H9 (cell line): Measurements from ENCODE around the gene EPS15. TPM values are rescaled to one million over a fixed set of nuclear protein-coding genes. Genes with fewer than 3 reads are reported as not detected.

ENCODE experiments used
- DNase-seq: peaks from one replicate; pipeline ENCODE4 v3.0.0-alpha.2; 2017
- H2AFZ ChIP-seq: one replicate; pipeline ENCODE4 v1.6.1; 2013; ENCODE audit warnings: mild to moderate bottlenecking, low read length, control low read depth, moderate library complexity
- H2AK5ac ChIP-seq: 2 replicates; pipeline ENCODE4 v1.6.1; 2013; ENCODE audit warnings: low read length, control low read depth, mixed read lengths; ENCODE audit not compliant: insufficient read length
- H2BK120ac ChIP-seq: one replicate; pipeline ENCODE4 v1.6.1; 2013; ENCODE audit warnings: low read depth, mild to moderate bottlenecking, low read length, control low read depth, inconsistent platforms; ENCODE audit not compliant: poor library complexity, severe bottlenecking
- H2BK12ac ChIP-seq: 2 replicates; pipeline ENCODE4 v1.6.1; 2013; ENCODE audit warnings: low read length, control low read depth, mixed read lengths, low read depth; ENCODE audit not compliant: insufficient read length
- H2BK15ac ChIP-seq: 2 replicates; pipeline ENCODE4 v1.6.1; 2013; ENCODE audit warnings: low read depth, low read length, control low read depth
- H2BK20ac ChIP-seq: one replicate; pipeline ENCODE4 v1.6.1; 2013; ENCODE audit warnings: low read depth, mild to moderate bottlenecking, low read length, control low read depth, inconsistent platforms; ENCODE audit not compliant: poor library complexity, severe bottlenecking
- H2BK5ac ChIP-seq: 2 replicates; pipeline ENCODE4 v1.6.1; 2013; ENCODE audit warnings: low read length, control low read depth, mixed read lengths; ENCODE audit not compliant: insufficient read length
- H3K14ac ChIP-seq: 2 replicates; pipeline ENCODE4 v1.6.1; 2013; ENCODE audit warnings: low read length, control low read depth; ENCODE audit not compliant: insufficient read depth
- H3K18ac ChIP-seq: 2 replicates; pipeline ENCODE4 v1.6.1; 2013; ENCODE audit warnings: low read depth, mild to moderate bottlenecking, mixed read lengths, low read length, control low read depth; ENCODE audit not compliant: insufficient read length
- H3K23ac ChIP-seq: 2 replicates; pipeline ENCODE4 v1.6.1; 2013; ENCODE audit warnings: low read length, control low read depth, mixed read lengths, low read depth; ENCODE audit not compliant: insufficient read length
- H3K23me2 ChIP-seq: 2 replicates; pipeline ENCODE4 v1.6.1; 2013; ENCODE audit warnings: low read depth, mild to moderate bottlenecking, mixed read lengths, low read length, control low read depth; ENCODE audit not compliant: insufficient read length, poor library complexity, severe bottlenecking
- H3K27ac ChIP-seq: 2 replicates; pipeline ENCODE4 v1.5.1; 2013; ENCODE audit warnings: low read length, control low read depth, mixed read lengths, low read depth; ENCODE audit not compliant: insufficient read length
- H3K27me3 ChIP-seq: 2 replicates; pipeline ENCODE4 v1.6.1; 2013; ENCODE audit warnings: low read length, control low read depth, inconsistent platforms; ENCODE audit not compliant: insufficient read depth
- H3K4ac ChIP-seq: 2 replicates; pipeline ENCODE4 v1.6.1; 2013; ENCODE audit warnings: low read depth, mild to moderate bottlenecking, control low read depth, inconsistent platforms, low read length, moderate library complexity
- H3K4me1 ChIP-seq: 2 replicates; pipeline ENCODE4 v1.6.1; 2013; ENCODE audit warnings: low read length, control low read depth, inconsistent platforms; ENCODE audit not compliant: insufficient read depth
- H3K4me2 ChIP-seq: 2 replicates; pipeline ENCODE4 v1.6.1; 2013; ENCODE audit warnings: low read length, control low read depth, mixed read lengths; ENCODE audit not compliant: insufficient read length, insufficient read depth
- H3K56ac ChIP-seq: 2 replicates; pipeline ENCODE4 v1.6.1; 2013; ENCODE audit warnings: low read depth, mild to moderate bottlenecking, mixed read lengths, low read length, control low read depth; ENCODE audit not compliant: insufficient read length
- H3K79me1 ChIP-seq: 2 replicates; pipeline ENCODE4 v1.6.1; 2013; ENCODE audit warnings: low read depth, mild to moderate bottlenecking, moderate library complexity, low read length, control low read depth, inconsistent platforms; ENCODE audit not compliant: insufficient read depth, poor library complexity, severe bottlenecking
- H3K79me2 ChIP-seq: 2 replicates; pipeline ENCODE4 v1.6.1; 2013; ENCODE audit warnings: low read length, control low read depth, inconsistent platforms; ENCODE audit not compliant: insufficient read depth
- H3K9ac ChIP-seq: 2 replicates; pipeline ENCODE4 v1.6.1; 2013; ENCODE audit warnings: low read length, control low read depth, mixed read lengths; ENCODE audit not compliant: insufficient read length; ENCODE audit errors: extremely low read depth
- H3K9me3 ChIP-seq: one replicate; pipeline ENCODE4 v1.6.1; 2013; ENCODE audit warnings: low read depth, low read length, inconsistent platforms; ENCODE audit not compliant: control insufficient read depth
- H3T11ph ChIP-seq: one replicate; pipeline ENCODE4 v1.6.1; 2013; ENCODE audit warnings: mild to moderate bottlenecking, low read length, control low read depth, inconsistent platforms
- H4K20me1 ChIP-seq: one replicate; pipeline ENCODE4 v1.6.1; 2013; ENCODE audit not compliant: control insufficient read depth, insufficient read length, insufficient read depth
- H4K5ac ChIP-seq: 2 replicates; pipeline ENCODE4 v1.6.1; 2013; ENCODE audit warnings: low read depth, mild to moderate bottlenecking, mixed read lengths, low read length, control low read depth; ENCODE audit not compliant: insufficient read length
- H4K8ac ChIP-seq: replicated peaks from 2 replicates; pipeline ENCODE4 v1.6.1; 2013; ENCODE audit warnings: low read length, control low read depth, mixed read lengths, low read depth; ENCODE audit not compliant: insufficient read length
- H4K91ac ChIP-seq: 2 replicates; pipeline ENCODE4 v1.6.1; 2013; ENCODE audit warnings: low read depth, mild to moderate bottlenecking, moderate library complexity, mixed read lengths, low read length, control low read depth; ENCODE audit not compliant: insufficient read length
- H3K27ac Mint-ChIP-seq, 3 experiments: 2 replicates in 2 of 3; 3 replicates in 1 of 3; pipeline ENCODE4 v1.8.0; 2020 to 2021; ENCODE audit warnings: mixed read lengths in 3 of 3, mild to moderate bottlenecking in 1 of 3, moderate library complexity in 1 of 3
- H3K27me3 Mint-ChIP-seq: 2 replicates; pipeline ENCODE4 v1.8.0; 2021; ENCODE audit warnings: low read depth, mild to moderate bottlenecking, moderate library complexity, mixed read lengths
- H3K36me3 Mint-ChIP-seq, 3 experiments: 2 replicates in 2 of 3; 3 replicates in 1 of 3; pipeline ENCODE4 v1.8.0; 2020 to 2021; ENCODE audit warnings: low read depth in 3 of 3, mixed read lengths in 3 of 3; ENCODE audit not compliant: insufficient read depth in 1 of 3
- H3K4me1 Mint-ChIP-seq, 2 experiments: 2 replicates each; pipeline ENCODE4 v1.8.0; 2020; ENCODE audit warnings: mixed read lengths in 2 of 2
- H3K4me3 Mint-ChIP-seq, 2 experiments: 2 replicates in 1 of 2; 3 replicates in 1 of 2; pipeline ENCODE4 v1.8.0; 2020 to 2021; ENCODE audit warnings: mild to moderate bottlenecking in 2 of 2, mixed read lengths in 2 of 2, moderate library complexity in 1 of 2
- H3K9me3 Mint-ChIP-seq, 2 experiments: 2 replicates in 1 of 2; 3 replicates in 1 of 2; pipeline ENCODE4 v1.8.0; 2020; ENCODE audit warnings: mild to moderate bottlenecking in 2 of 2, mixed read lengths in 2 of 2, moderate library complexity in 1 of 2
- CTCF ChIP-seq: fragments of 200-600 bp; sonication (generic); conservative IDR thresholded peaks from 3 replicates; pipeline ENCODE4 v1.8.0; 2021; ENCODE audit warnings: antibody characterized with exemption, mild to moderate bottlenecking
- WGBS: extraction: QIAGEN DNeasy Blood & Tissue Kit; methylation state at CpG from one replicate; pipeline ENCODE4 v1.1.7; 2013; ENCODE audit warnings: missing lambda C conversion rate, low lambda C conversion rate, mixed read lengths; ENCODE audit not compliant: insufficient read length; ENCODE audit errors: extremely low coverage; 5-methylcytosine and 5-hydroxymethylcytosine counted together
- total RNA-seq: library from RNA; stranded (reverse); gene quantifications from 2 replicates; pipeline ENCODE4 v1.2.1, GENCODE V29; 2021

EPS15 gene
- total RNA-seq, 1 experiment from 2014 or later, result 44.1 TPM

- H3K18ac ChIP-seq, result no peak overlapping the region
- no CpG with 5 or more reads among the region's 3 CpGs for WGBS
- no peaks in the 10 kb centered on the region for H3K79me2 ChIP-seq
- no peak overlapping the region for H3K9ac ChIP-seq
- H4K20me1 ChIP-seq, result no peaks in the 10 kb centered on the region
- no peaks in the 10 kb centered on the region for H3K23me2 ChIP-seq
- Mint-ChIP-seq H3K9me3 (no peaks in the 10 kb centered on the region), H3K36me3 (no peaks in the 10 kb centered on the region), H3K4me3 (no peak overlapping the region), H3K27me3 (no peaks in the 10 kb centered on the region; the same call in 1 of the 2 replicates), H3K27ac (no peak overlapping the region), H3K4me1 (peaks cover 8 to 9% of the 10 kb centered on the region in 2 experiments)
- no peak overlapping the region for H4K8ac ChIP-seq
- H3K27me3 ChIP-seq, result no peaks in the 10 kb centered on the region
- no peak overlapping the region for H3K4ac ChIP-seq
- no peak overlapping the region for H2BK20ac ChIP-seq
- H2AK5ac ChIP-seq, result no peak overlapping the region
- no peak for DNase-seq
- TF ChIP-seq CTCF, result no peak
- no peak overlapping the region for H3K23ac ChIP-seq
- H3K9me3 ChIP-seq, result no peaks in the 10 kb centered on the region
- no peak overlapping the region for H3K56ac ChIP-seq
- H2BK15ac ChIP-seq, result no peak overlapping the region
- H2AFZ ChIP-seq, result no peak overlapping the region
- H2BK120ac ChIP-seq, result no peak overlapping the region
- H3K79me1 ChIP-seq, result no peaks in the 10 kb centered on the region
- no peak overlapping the region for H2BK12ac ChIP-seq
- no peak overlapping the region for H4K91ac ChIP-seq
- no peak overlapping the region for H3K14ac ChIP-seq
- no peak overlapping the region for H3K4me2 ChIP-seq
- H2BK5ac ChIP-seq, result no peak overlapping the region
- peaks cover 6% of the 10 kb centered on the region; the same call in 1 of the 2 replicates for H3K4me1 ChIP-seq
- no peak overlapping the region for H4K5ac ChIP-seq
- no peak overlapping the region for H3K27ac ChIP-seq
- H3T11ph ChIP-seq, result no peak overlapping the region
Measured at GRCh38 chr1:51553911-51554310, 34.8 kb upstream of the EPS15 start.
